GM06990 (cell line): ENCODE measurements around the gene SPRR2A.
"Not testable (repeated sequence)": the region's sequence is repeated elsewhere in the genome, so short reads cannot be mapped to it uniquely, and the experiment has no call there.

Experiments used
- DNase-seq: peaks from one replicate; pipeline ENCODE4 v3.0.0-alpha.2; 2011; ENCODE audit not compliant: insufficient read length; ENCODE audit errors: extremely low read depth
- H3K27me3 ChIP-seq: replicated peaks from 2 replicates; pipeline ENCODE4 v1.6.0; 2011; ENCODE audit warnings: low read length; ENCODE audit not compliant: control insufficient read depth, insufficient read depth
- H3K36me3 ChIP-seq: 2 replicates; pipeline ENCODE4 v1.5.1; 2011; ENCODE audit warnings: low read length; ENCODE audit not compliant: control insufficient read depth, insufficient read depth
- H3K4me3 ChIP-seq: replicated peaks from 2 replicates; pipeline ENCODE4 v1.5.1; 2011; ENCODE audit warnings: low read depth, mild to moderate bottlenecking, control low read depth, low read length
- CTCF ChIP-seq: IDR thresholded peaks from 2 replicates; pipeline ENCODE4 v1.5.1; 2011; ENCODE audit warnings: low read length, control low read depth, mild to moderate bottlenecking, inconsistent platforms; ENCODE audit not compliant: insufficient read depth, poor library complexity, severe bottlenecking

SPRR2A gene

DNA sequence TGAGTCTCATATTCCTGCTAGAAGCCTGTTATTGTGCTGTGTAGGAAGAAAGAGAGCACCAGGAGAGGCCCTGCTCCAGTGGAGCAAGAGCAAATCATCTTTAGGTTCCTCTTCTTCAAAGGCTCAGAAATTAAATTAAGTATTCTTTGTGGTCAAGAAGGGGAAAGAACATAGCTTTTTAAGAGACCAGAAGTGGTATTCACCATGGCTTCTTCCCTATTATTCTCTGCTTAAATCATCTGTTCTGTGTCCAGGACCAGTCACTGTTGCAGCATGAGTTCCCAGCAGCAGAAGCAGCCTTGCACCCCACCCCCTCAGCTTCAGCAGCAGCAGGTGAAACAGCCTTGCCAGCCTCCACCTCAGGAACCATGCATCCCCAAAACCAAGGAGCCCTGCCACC is 25.2 kb downstream of the SPRR2A start:
- no peaks in the 10 kb centered on the region for H3K36me3 ChIP-seq
- TF ChIP-seq CTCF, result no peak
- DNase-seq, result no peak

GRCh38 chr1:153030895-153031294 is 26.4 kb downstream of the SPRR2A start, which contains the start of gene SPRR1B:
SPRR1B (plus strand) TSS chr1:153031203; CDS start chr1:153032346, 1,143 bp downstream.
- H3K27me3 ChIP-seq, result 0 out of 2 replicates have a peak, but pooled peaks cover 1% of the 10 kb centered on the region
- no peak within 1 kb of the TSS for H3K4me3 ChIP-seq
- TF ChIP-seq CTCF, result no peak
- H3K36me3 ChIP-seq, result no peaks in the 10 kb centered on the region
- no peak for DNase-seq

More for the DNA sequence above, 25.2 kb downstream of the SPRR2A start:
- H3K4me3 ChIP-seq, result no peak overlapping the region
- H3K27me3 ChIP-seq, result 0 out of 2 replicates have a peak, but pooled peaks cover 1% of the 10 kb centered on the region

DNA sequence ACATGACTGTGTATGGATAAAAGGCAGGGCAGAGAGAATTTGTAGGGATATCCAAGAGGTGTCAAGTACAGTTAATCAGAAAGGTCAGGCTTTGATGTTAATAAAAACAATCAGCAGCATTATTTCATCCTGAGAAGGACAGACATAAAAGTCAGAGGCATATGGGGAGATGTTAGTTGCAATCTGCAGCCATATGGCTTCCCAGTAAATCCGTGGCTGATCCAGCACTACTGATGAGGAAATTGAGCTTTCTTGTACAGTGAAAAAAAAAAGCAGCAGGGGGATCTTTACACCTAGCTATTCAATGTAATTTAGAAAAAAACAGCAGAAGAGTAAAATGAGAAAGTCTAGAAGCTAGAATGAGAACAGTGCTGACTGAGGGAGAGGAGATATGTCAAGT is 28.5 kb downstream of the SPRR2A start:
- Histone ChIP-seq H3K27me3 (no peaks in the 10 kb centered on the region), H3K36me3 (no peaks in the 10 kb centered on the region), H3K4me3 (no peak overlapping the region)
- no peak for DNase-seq
- TF ChIP-seq CTCF, result no peak

- no peak for TF ChIP-seq CTCF
- Histone ChIP-seq H3K27me3 (no peaks in the 10 kb centered on the region), H3K36me3 (no peaks in the 10 kb centered on the region), H3K4me3 (no peak overlapping the region)
- DNase-seq, result no peak
These were observed 31.5 kb downstream of the SPRR2A start for GRCh38 chr1:153025797-153026196.

GRCh38 chr1:153024413-153024812 is 32.9 kb downstream of the SPRR2A start:
- H3K4me3 ChIP-seq, result no peak overlapping the region
- no peaks in the 10 kb centered on the region for H3K36me3 ChIP-seq
- no peak for DNase-seq
- TF ChIP-seq CTCF, result no peak
- no peaks in the 10 kb centered on the region for H3K27me3 ChIP-seq

DNA sequence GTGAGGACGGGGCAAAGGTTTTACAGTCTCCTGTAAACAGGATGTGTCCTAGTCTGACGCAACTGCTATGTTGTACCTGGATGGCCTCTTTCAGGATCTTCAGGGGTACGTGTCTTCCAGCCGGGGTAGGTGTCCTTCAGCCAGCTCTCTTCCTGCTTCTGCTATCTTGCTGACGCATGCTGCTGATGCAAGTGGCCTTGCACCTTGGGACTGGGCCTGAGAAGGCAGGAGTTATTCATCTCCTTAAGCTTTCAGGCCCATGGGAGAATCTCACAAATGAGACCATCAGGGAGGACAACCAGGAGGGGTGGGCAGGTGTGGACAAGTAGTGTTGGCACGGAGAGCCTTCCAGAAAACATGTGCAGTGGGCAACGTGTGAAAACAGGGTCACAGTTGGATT is 34.2 kb downstream of the SPRR2A start:
- Histone ChIP-seq H3K36me3 (no peaks in the 10 kb centered on the region), H3K27me3 (no peaks in the 10 kb centered on the region; the same call in 1 of the 2 replicates), H3K4me3 (no peak overlapping the region)
- DNase-seq, result no peak
- no peak for TF ChIP-seq CTCF

DNA sequence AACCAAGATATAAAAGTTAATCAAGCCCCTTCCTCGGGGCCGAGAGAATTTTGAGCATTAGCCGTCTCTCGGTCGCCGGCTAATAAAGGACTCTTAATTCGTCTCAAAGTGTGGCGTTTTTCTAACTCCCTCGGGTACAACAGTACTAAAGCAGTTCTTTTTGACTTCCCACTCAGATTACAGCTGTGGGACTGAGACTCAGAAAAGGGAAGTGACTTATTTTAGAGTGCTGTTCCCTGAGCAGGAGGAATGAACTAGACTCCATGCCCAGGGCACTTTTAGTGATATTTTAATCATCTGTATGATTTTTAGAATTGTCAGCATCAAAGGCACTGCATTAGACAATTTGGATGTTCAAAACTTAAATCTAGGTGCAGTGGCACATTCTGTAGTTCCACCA is 35.0 kb downstream of the SPRR2A start:
- not testable (repeated sequence) for H3K4me3 ChIP-seq, DNase-seq, H3K36me3 ChIP-seq, H3K27me3 ChIP-seq

GRCh38 chr1:153021829-153022228 is 35.5 kb downstream of the SPRR2A start:
- not testable (repeated sequence) for DNase-seq, H3K36me3 ChIP-seq, H3K4me3 ChIP-seq, H3K27me3 ChIP-seq

GRCh38 chr1:153011235-153011758 is 46.0 kb downstream of the SPRR2A start:
- not testable (repeated sequence) for H3K4me3 ChIP-seq, H3K36me3 ChIP-seq, H3K27me3 ChIP-seq, DNase-seq
